GM19395 (cell line): ENCODE data around the gene MAST2.

Source experiments
- ATAC-seq: cut with Tn5 transposase; IDR thresholded peaks from one replicate; pipeline ENCODE4 v1.9.1; 2021; ENCODE audit warnings: mild to moderate bottlenecking, moderate library complexity; ENCODE audit not compliant: unreplicated experiment

The MAST2 gene

DNA sequence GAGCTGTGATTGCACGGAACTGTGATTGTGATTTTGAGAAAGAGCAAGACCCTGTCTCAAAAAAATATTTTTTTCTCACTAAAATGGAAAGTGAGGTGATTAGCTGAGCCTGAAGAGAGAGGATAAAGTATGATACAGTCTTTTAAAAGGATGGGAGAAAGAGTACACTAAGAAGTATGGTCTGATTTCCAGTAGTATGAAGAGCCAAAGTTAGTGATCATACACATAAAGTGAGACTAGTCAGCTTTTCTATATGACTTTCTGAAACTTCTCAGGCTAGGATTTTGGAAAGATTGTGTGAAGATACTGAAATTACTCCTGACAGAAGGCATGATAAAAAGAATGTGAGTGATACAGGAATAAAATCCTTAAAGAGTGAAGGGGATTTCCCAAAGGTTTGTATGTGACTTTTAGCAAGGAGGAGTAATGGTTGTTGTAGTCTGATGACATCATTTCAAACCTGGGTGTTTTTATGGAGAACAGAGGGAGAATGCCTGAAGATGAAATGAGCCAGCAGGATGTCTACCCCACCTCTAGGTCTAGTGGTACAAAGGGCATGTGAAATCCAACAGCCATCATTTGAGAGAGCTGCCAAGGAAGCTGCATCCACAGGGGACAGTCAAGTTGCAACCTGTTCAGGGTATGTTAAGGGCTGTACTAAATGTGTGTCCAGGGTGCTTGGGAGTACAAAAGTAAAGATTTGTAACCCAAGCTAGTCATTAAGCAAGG lies 171.3 kb downstream of the MAST2 start:
- ATAC-seq, result no peak

DNA sequence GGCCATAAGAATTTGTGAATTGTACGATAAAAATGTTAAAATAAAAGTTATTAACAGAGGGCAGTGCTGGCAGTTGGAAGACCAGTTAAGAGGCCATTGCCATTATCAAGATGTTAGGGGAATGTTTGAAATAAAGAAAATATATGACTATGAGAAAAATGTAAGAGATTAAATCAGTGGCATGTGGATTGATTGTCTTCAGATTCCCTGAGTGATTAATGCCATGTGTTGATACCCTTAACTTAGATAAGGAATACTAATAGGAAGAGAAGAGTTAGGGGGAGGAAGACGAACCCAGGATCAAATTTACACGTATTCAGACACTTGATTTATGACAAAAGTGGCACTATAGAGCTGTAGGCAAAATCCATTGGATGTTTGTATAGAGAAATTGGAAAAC lies 173.2 kb downstream of the MAST2 start:
- no peak for ATAC-seq

DNA sequence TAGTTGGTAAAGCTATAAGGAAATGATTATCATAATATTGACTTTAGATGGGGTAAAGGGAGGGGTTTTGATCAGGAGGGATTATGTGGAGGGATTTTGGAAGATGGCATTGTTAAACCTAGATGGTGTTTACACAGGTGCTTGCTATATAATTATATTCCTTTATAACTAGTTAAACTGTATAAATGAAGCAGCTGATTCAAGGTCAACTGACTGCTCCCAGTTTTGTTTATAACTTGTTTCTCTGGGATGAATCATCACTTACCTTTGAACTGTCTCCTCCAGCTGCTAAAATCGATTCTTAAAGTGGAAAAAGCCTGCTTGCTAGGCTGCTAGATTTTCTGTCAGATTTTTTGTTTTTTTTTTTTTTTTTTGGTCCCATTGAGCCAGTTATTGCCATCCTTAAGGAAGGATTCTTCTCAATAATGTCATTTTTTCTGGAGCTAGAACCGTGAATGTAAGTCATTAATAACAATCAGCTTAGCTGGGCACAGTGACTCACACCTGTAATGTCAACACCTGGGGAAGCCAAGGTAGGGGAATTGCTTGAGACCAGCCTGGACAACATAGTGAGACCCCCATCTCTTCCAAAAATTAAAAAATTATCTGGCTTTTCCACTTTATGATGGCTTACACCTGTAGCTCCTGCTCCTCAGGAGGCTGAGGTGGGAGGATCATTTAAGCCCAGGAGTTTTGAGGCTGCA lies 175.8 kb downstream of the MAST2 start:
- no peak for ATAC-seq

DNA sequence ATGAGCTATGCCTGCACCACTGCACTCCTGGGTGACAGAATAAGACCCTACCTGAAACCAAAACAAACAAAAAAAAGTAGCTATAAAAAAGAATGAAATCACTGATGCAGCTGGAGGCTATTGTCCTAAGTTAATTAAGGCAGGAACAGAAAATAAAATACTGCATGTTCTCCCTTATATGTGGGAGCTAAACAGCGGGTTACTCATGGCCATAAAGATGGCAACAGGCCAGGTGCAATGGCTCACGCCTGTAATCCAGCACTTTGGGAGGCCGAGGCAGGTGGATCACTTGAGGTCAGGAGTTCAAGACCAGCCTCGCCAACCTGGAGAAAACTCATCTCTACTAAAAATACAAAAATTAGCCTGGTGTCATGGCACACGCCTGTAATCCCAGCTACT lies 176.4 kb downstream of the MAST2 start:
- no peak for ATAC-seq

DNA sequence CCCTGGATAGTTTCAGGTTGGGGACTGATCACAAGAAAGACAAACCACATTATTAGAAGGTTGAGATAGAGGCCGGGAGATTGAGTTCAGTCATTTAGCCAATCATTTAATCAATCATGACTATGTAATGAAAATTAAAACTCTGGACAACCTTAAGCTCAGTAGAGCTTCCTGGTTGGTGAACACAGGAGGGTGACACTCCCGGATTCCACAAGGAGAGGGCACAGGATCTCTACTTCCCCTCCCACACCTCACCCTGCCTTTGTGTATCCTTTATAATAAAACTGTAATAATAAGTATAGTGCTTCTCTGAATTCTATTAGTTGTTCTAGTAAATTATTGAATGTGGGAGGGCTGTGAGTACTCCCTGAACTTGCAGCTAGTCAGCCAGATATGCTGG lies 178.9 kb downstream of the MAST2 start:
- no peak for ATAC-seq

DNA sequence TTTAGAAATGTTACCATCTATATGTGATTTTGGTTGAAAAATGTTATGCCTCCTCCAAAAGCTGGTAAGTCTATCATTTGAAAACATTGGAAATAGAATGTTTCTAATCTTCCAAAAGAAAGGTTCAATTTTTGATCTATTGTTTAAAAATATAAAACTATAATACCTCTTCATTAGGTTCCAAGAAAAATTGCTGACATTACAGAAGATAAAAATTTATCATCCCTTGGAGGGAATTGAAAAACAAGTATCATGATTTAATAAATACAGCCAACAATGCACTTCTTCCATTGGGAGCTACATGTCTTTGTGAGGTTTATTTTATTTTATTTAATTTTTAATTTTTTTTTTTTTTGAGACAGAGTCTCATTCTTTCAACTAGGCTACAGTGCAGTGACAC lies 180.6 kb downstream of the MAST2 start:
- no peak for ATAC-seq

DNA sequence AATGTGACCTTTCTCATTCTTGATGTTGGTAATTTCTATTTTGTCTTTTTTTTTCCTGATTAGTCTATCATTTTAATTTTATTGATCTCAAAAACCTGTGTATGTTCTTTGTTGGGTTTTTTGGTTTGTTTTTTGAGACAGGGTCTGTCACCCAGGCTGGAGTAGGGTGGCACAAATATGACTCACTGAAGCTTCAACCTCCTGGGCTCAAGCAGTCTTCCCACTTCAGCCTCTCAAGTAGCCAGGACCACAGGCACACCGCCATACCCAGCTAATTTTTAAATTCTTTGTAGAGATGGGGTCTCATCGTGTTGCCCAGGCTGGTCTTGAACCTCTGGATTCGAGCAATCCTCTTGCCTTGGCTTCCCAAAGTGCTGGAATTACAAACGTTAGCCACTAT lies 183.8 kb downstream of the MAST2 start:
- ATAC-seq, result no peak

DNA sequence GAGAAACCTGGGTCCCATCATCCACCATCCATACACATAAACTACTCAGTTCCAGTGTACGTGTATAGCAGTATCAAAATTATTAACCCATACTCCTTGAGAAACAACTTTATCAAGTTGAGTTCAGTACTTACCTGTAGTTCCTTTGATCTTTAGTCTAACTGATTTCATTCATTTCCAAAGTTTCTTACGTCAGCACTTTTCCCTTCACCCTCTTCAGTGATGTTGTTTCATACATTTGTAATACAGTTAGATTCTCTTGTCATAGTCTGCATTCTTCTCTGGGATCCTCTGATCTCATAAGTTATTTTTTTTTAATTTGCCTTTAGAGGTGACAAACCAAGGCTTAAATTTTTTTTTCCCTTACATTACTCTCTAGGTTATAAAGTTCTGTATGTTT lies 185.8 kb downstream of the MAST2 start:
- ATAC-seq, result no peak

DNA sequence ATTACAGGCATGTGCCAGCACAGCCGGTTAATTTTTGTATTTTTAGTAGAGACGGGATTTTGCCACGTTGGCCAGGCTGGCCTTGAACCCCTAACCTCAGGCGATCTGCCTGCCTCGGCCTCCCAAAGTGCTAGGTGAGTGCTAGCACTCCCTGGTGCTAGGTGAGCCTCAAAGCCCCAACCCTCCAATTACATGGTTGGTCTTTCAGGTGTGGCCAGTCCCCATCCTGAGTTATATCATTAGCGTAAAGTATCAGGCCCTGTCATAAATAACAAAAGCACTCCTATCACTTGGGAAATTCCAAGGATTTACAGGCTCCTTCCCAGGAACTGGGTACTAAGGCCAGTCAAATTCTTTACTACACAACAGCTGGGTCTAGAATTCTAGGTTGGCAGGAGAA lies 191.0 kb downstream of the MAST2 start:
- ATAC-seq, result no peak

DNA sequence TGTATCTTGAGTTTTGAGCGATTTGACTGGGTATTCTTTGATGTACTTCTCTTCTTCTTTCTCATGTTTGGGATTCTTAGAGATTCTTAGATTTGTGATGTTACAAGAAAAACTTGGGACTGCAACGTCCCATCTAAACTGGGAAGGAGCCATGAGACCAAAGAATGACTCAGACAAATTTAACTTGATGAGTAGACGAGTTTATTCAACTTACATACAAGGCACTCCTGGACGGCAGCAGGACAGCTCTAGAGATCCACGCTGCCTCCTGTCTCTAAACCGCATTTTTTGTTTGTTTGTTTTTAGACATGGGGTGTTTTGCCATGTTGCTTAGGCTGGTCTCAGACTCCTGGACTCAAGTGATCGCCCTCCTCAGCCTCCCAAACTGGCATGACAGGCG lies 191.9 kb downstream of the MAST2 start:
- ATAC-seq, result no peak

DNA sequence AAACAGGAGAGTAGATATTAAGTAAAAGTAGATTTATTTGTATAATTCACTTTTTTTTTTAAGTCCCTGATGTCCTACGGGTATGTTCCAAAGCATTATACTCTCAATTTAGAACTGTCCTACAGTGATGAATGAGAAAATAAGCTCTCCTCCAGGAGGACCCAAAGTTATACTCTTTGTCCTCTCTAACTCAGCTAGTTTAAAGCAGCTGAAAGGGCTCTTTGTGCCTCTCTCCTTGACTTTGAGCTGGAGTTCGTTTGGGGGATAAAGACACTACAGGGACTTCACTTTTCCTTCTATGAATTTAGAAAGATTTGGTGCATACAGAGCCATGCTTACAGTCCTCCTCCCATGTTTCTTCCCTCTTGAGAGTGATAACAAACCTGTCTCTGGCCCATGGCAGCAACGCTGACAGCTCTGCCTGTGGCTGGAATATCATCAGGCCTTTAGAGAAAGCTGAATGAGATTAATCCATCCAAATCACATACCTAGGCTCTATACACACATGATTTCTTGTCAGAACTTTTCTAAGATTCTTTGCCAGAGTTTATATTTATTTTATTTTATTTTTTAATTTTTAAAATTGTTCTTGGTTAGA lies 194.7 kb downstream of the MAST2 start:
- ATAC-seq, result no peak

DNA sequence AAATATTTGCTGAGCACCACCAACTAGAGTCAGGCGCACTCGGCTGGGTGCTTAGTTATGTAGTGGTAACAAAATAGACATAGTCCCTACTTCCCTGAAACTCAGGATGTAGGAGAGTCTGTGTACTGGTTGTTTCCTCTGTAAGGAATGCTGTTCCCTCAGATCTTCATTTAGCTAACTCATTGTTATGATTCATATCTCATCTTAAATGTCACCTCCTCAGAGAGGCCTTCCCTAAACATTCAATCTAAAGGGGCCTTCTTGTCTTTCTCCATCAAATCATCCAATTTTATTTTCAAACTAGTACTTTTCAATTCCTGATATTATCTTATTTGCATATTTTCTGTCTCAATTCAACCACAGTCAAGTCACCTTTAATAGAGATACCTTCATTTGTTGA lies 196.1 kb downstream of the MAST2 start:
- no peak for ATAC-seq

DNA sequence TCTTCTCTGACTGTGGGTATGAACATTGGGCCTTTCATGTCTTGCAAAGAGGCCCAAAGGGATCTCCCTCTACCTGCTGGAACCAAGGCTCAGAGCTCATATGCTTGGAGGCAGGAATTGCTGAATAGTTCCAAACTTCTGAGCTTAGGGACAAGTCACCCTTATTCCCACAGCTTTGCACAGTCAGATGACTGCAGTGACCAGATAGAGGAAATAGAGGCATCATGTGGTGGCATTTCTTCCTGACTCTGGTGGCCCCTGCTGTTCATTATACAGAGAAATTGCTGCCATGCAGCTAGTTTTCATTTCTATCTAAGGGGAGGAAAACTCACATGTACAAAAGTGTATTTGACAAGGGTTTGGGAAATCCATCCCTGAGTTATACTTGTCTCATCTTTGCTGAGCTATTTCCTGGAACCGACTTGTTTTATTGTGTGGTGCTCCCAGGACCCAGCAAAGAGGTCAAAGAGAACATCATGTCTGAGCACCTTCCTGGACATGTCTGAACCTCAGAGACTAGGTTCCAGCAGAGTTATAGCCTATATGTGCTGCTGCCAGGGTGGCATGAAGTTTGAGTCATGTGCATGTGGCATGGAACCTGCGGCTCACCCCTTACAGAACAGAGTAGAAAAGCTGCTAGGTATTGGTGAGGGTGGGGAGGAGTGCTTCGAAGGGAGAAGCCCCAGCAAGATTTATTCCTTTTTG lies 197.8 kb downstream of the MAST2 start:
- ATAC-seq, result no peak

DNA sequence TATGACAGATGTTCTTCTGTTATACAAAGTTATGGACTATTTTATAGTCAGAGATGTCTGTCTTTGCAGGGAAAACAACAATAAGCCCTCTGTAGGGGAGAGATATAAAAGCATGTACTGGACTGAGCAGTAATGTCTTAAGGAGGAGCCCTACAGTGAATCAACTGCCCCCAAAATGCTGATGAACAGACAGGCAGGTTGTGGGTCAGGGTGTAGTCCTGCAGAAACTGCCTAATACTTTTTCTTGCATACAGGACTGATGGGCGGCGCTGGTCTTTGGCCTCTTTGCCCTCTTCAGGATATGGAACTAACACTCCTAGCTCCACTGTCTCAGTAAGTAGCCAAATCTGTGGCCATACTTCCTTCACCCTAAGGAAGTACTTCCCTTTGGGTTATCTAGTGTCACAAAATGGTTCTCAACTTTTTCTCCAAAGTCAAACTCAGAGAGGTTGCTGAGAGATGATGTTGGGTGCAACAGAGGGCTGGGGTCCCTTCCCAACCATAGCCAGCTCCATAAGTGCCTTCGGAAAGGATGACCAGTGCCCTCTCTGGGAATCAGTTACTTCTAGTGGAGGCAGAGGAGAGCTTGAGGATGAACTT lies 199.2 kb downstream of the MAST2 start:
- no peak for ATAC-seq

DNA sequence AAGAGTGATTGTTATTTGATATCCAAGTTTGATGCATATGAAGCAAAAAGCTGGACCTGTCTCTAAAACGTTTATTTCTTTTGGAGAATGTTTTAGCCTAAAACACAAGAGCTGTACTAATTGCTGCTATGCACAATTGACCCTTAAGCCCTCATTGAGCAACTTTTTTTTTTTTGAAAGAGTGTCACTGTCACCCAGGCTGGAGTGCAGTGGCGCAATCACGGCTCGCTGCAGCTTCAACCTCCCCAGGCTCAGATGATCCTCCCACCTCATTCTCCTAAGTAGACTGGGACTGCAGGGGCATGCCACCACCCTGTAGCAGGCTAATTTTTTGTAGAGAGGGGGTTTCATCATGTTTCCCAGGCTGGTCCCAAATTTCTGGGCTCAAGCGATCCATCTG lies 199.9 kb downstream of the MAST2 start:
- no peak for ATAC-seq

DNA sequence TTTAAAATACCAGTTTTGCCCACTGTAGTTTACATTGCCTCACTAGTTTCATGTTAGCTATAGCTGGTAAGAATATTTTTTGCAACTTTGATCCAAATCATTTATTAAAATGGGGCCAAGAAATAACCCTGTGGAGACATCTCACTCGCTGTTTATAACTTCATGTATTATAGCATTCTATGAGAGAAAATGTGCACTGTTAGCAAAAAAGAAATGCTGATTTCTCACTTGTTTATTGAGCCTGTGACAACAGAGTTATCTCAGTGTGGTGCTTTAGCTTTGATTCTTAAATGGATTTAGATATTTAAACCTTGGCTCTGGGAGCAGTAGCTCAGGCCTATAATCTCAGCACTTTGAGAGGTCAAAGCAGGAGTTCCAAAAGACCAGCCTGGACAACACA lies 201.1 kb downstream of the MAST2 start:
- no peak for ATAC-seq

DNA sequence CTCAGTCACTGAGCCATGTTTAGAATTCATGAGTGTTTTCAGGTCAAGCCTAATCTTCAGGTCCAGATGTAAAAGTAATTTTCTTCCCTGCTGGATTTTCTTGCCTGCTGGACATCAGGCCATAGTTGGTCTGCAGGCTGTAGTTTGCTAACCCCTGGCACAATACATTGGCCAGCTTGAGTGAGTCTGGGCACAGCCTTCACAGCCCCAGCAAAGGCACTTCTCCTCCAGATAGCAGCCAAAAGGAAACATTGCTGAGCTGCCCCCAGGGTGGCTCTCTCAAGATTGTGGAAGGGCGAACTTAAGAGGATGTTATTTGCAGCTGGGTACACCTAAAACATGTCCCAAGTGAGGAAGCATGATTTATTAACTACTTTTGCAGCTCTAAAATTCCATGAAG lies 202.2 kb downstream of the MAST2 start:
- no peak for ATAC-seq

DNA sequence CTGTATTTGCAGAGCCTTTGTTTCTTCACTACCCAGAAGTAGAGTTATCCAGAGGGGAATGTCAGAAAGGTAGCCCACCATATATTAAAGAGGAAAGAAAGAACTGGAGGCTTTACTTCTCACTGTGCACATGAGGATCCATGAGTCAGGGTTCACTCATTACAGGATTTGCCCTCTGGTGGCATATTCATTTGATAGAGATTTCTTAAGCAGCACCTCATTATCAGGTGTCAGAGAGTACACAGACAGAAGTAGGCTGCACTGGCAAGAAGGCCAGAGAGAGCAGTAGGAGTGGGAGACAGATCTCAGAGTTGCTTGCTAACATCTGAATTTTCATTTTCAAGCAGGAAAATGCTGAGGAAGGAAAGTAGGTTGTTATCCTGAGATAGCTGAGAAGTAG lies 205.2 kb downstream of the MAST2 start:
- ATAC-seq, result no peak

DNA sequence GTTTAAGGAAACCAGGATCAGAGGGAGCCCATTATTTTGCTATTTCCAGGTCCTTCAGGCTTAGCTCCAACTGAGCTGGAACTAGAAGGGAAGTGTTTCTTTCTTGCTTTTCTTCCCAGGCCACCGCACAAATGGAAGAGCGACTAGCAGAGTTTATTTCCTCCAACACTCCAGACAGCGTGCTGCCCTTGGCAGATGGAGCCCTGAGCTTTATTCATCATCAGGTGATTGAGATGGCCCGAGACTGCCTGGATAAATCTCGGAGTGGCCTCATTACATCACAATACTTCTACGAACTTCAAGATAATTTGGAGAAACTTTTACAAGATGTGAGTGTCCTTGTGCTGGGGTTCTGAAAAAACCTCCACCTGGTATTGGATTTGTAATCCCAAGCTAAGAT lies 207.2 kb downstream of the MAST2 start:
- no peak for ATAC-seq

DNA sequence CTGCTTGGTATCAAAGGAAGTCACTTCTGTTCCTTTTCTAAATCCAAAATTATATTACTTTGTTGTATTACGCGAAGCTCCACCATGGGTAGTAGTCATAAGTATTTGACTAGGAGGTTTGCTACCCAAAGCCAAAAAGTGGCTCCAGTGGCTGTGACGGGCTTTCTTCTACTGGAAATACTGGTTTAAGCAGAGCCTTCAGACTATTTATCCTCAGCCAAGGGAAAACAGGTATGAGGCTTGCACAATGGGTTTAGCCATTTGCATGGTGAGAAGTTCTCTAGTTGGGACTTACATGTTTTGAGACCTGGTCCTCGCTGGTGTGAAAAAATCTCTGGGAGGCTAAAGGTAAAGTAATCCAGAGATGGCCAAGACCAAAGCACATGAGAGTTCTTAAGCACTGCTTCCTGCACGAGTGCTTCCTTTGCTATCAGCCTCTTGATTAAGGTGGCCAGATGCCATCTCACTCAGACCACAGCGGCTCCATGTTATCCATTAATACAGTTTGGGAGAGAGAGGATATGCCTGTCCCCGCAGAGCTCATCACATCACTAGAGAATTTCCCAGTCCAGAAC lies 207.8 kb downstream of the MAST2 start:
- no peak for ATAC-seq

DNA sequence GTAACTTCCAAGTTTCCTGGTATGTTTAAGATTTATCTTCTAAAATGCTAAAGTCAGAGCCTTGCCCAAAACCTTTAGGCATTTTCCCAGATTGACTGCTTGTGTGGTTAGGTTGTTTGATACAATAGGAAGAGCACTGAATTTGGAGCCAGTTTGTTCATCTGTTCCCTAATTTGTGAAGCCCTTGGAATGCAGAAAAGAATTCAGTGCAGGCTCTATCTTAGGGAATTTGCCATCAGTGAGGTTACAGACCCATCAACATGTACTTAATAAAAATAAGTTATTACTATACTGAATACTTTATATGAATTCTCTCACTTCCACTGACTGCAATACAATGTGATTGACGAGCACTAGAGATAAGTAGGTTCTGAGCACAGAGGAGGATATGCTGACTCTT lies 208.8 kb downstream of the MAST2 start:
- no peak for ATAC-seq
